ENCODE data around the gene PLCB1. TPM values are rescaled to one million over a fixed set of nuclear protein-coding genes. Genes with fewer than 3 reads are reported as not detected.
A peak's percentile ranks its signal among the peaks of the same experiment; 100 is the strongest.

PLCB1 gene
- total RNA-seq, 1 donor from 2014 or later = 10.7 TPM

GRCh38 chr20:8216375-8217200, 84.5 kb downstream of the PLCB1 start:
- DNase-seq (ENCODE audit: low read depth) = no peak
- Histone ChIP-seq H3K9ac (ENCODE audit: low read length) (no peak overlapping the region), H3K4me3 (ENCODE audit: insufficient read depth, low read depth, low read length) (no peak overlapping the region), H3K4me1 (ENCODE audit: insufficient read depth, low read length) (peaks cover 13% of the 10 kb centered on the region), H4K20me1 (ENCODE audit: insufficient read depth, low read length) (no peaks in the 10 kb centered on the region), H3K36me3 (ENCODE audit: insufficient read depth, low read length) (no peaks in the 10 kb centered on the region), H3K9me3 (ENCODE audit: insufficient read depth, low read depth, low read length) (no peaks in the 10 kb centered on the region), H3K27ac (ENCODE audit: low read depth, low read length) (no peak overlapping the region), H3K79me2 (ENCODE audit: insufficient read depth, low read length) (no peaks in the 10 kb centered on the region), H2AFZ (ENCODE audit: low read depth, low read length) (no peak overlapping the region), H3K27me3 (ENCODE audit: insufficient read depth, low read length) (no peaks in the 10 kb centered on the region), H3K4me2 (ENCODE audit: low read length) (no peak overlapping the region)
- H3K36me3 Mint-ChIP-seq (ENCODE audit: low read depth, unreplicated experiment) = no peaks in the 10 kb centered on the region
- no peak overlapping the region for H3K4me3 Mint-ChIP-seq (ENCODE audit: unreplicated experiment)
- peaks cover 7% of the 10 kb centered on the region for H3K9me3 Mint-ChIP-seq (ENCODE audit: unreplicated experiment)
- TF ChIP-seq CTCF (IDR thresholded peaks at IDR 0.05; ENCODE audit: insufficient read depth, low read depth, low read length) (no peak), EZH2 (IDR thresholded peaks at IDR 0.05; ENCODE audit: insufficient read depth, low read length) (no peak)
- H3K4me1 Mint-ChIP-seq (ENCODE audit: low read depth, unreplicated experiment) = peaks cover 12% of the 10 kb centered on the region
- FAIRE-seq = no peak
- H3K27me3 Mint-ChIP-seq (ENCODE audit: low read depth, unreplicated experiment) = no peaks in the 10 kb centered on the region
- no peak overlapping the region for H3K27ac Mint-ChIP-seq (ENCODE audit: unreplicated experiment)

- DNase-seq (ENCODE audit: low read depth) (peak; percentile 93), FAIRE-seq (peak; percentile 99)
- Mint-ChIP-seq H3K27me3 (ENCODE audit: low read depth, unreplicated experiment) (no peaks in the 10 kb centered on the region), H3K36me3 (ENCODE audit: low read depth, unreplicated experiment) (no peaks in the 10 kb centered on the region), H3K4me3 (ENCODE audit: unreplicated experiment) (no peak overlapping the region), H3K27ac (ENCODE audit: unreplicated experiment) (peak overlapping the region; percentile 18), H3K9me3 (ENCODE audit: unreplicated experiment) (peaks cover 7% of the 10 kb centered on the region), H3K4me1 (ENCODE audit: low read depth, unreplicated experiment) (peaks cover 20% of the 10 kb centered on the region)
- Histone ChIP-seq H3K4me2 (ENCODE audit: low read length) (peak overlapping the region; percentile 41), H2AFZ (ENCODE audit: low read depth, low read length) (no peak overlapping the region), H3K27ac (ENCODE audit: low read depth, low read length) (peak overlapping the region; percentile 12), H4K20me1 (ENCODE audit: insufficient read depth, low read length) (no peaks in the 10 kb centered on the region), H3K79me2 (ENCODE audit: insufficient read depth, low read length) (no peaks in the 10 kb centered on the region), H3K9ac (ENCODE audit: low read length) (no peak overlapping the region), H3K4me1 (ENCODE audit: insufficient read depth, low read length) (peaks cover 25% of the 10 kb centered on the region), H3K9me3 (ENCODE audit: insufficient read depth, low read depth, low read length) (no peaks in the 10 kb centered on the region), H3K36me3 (ENCODE audit: insufficient read depth, low read length) (no peaks in the 10 kb centered on the region), H3K27me3 (ENCODE audit: insufficient read depth, low read length) (no peaks in the 10 kb centered on the region), H3K4me3 (ENCODE audit: insufficient read depth, low read depth, low read length) (no peak overlapping the region)
- TF ChIP-seq CTCF (IDR thresholded peaks at IDR 0.05; ENCODE audit: insufficient read depth, low read depth, low read length) = no peak
- no peak for TF ChIP-seq EZH2 (IDR thresholded peaks at IDR 0.05; ENCODE audit: insufficient read depth, low read length)
These were observed 86.8 kb downstream of the PLCB1 start for GRCh38 chr20:8218861-8219260.

GRCh38 chr20:8219403-8219802, 87.3 kb downstream of the PLCB1 start:
- H3K79me2 ChIP-seq (ENCODE audit: insufficient read depth, low read length) = no peaks in the 10 kb centered on the region
- Mint-ChIP-seq H3K27ac (ENCODE audit: unreplicated experiment) (peak overlapping the region; percentile 18), H3K4me1 (ENCODE audit: low read depth, unreplicated experiment) (peaks cover 20% of the 10 kb centered on the region), H3K9me3 (ENCODE audit: unreplicated experiment) (peaks cover 7% of the 10 kb centered on the region), H3K4me3 (ENCODE audit: unreplicated experiment) (no peak overlapping the region), H3K36me3 (ENCODE audit: low read depth, unreplicated experiment) (no peaks in the 10 kb centered on the region), H3K27me3 (ENCODE audit: low read depth, unreplicated experiment) (no peaks in the 10 kb centered on the region)
- DNase-seq (ENCODE audit: low read depth) (no peak), FAIRE-seq (no peak)
- H3K27ac ChIP-seq (ENCODE audit: low read depth, low read length) = no peak overlapping the region
- H3K9me3 ChIP-seq (ENCODE audit: insufficient read depth, low read depth, low read length) = no peaks in the 10 kb centered on the region
- TF ChIP-seq EZH2 (IDR thresholded peaks at IDR 0.05; ENCODE audit: insufficient read depth, low read length) (no peak), CTCF (IDR thresholded peaks at IDR 0.05; ENCODE audit: insufficient read depth, low read depth, low read length) (no peak)
- H3K27me3 ChIP-seq (ENCODE audit: insufficient read depth, low read length) = no peaks in the 10 kb centered on the region
- no peaks in the 10 kb centered on the region for H4K20me1 ChIP-seq (ENCODE audit: insufficient read depth, low read length)
- H3K4me2 ChIP-seq (ENCODE audit: low read length) = peak overlapping the region; percentile 41
- H2AFZ ChIP-seq (ENCODE audit: low read depth, low read length) = no peak overlapping the region
- H3K4me3 ChIP-seq (ENCODE audit: insufficient read depth, low read depth, low read length) = no peak overlapping the region
- no peak overlapping the region for H3K9ac ChIP-seq (ENCODE audit: low read length)
- peaks cover 31% of the 10 kb centered on the region for H3K4me1 ChIP-seq (ENCODE audit: insufficient read depth, low read length)
- H3K36me3 ChIP-seq (ENCODE audit: insufficient read depth, low read length) = no peaks in the 10 kb centered on the region

Measured in astrocyte (in vitro differentiated cells and primary cell).